Measurements from ENCODE around the gene ADGRF5. TPM values are rescaled to one million over a fixed set of nuclear protein-coding genes. Genes with fewer than 3 reads are reported as not detected.

The ADGRF5 gene
- total RNA-seq, 3 donors from 2014 or later, result 0.03 to 0.14 (median 0.11) TPM

- DNase-seq, result no peak
- no peaks in the 10 kb centered on the region for H3K36me3 Mint-ChIP-seq (ENCODE audit: insufficient read depth)
- H3K27me3 Mint-ChIP-seq (ENCODE audit: low read depth), result no peaks in the 10 kb centered on the region
- H3K4me1 Mint-ChIP-seq (ENCODE audit: low read depth), result no peaks in the 10 kb centered on the region
- H3K9me3 Mint-ChIP-seq, result no peaks in the 10 kb centered on the region
- ATAC-seq, result no peak
- no peak overlapping the region for H3K4me3 Mint-ChIP-seq
These were observed 27.0 kb upstream of the ADGRF5 start for GRCh38 chr6:46948699-46949098.

GRCh38 chr6:46947497-46947896 is 25.8 kb upstream of the ADGRF5 start:
- no peaks in the 10 kb centered on the region for H3K9me3 Mint-ChIP-seq
- H3K4me1 Mint-ChIP-seq (ENCODE audit: low read depth), result no peaks in the 10 kb centered on the region
- peaks cover 2% of the 10 kb centered on the region for H3K27me3 Mint-ChIP-seq (ENCODE audit: low read depth)
- H3K4me3 Mint-ChIP-seq, result no peak overlapping the region
- DNase-seq, result no peak
- no peak for ATAC-seq
- H3K36me3 Mint-ChIP-seq (ENCODE audit: insufficient read depth), result no peaks in the 10 kb centered on the region

GRCh38 chr6:46940433-46941226 is 18.9 kb upstream of the ADGRF5 start:
- DNase-seq (no peak), ATAC-seq (no peak)
- no peaks in the 10 kb centered on the region for H3K4me1 Mint-ChIP-seq (ENCODE audit: low read depth)
- no peaks in the 10 kb centered on the region for H3K9me3 Mint-ChIP-seq
- H3K27me3 Mint-ChIP-seq (ENCODE audit: low read depth), result peaks cover 5% of the 10 kb centered on the region
- no peak overlapping the region for H3K4me3 Mint-ChIP-seq
- H3K36me3 Mint-ChIP-seq (ENCODE audit: insufficient read depth), result no peaks in the 10 kb centered on the region

- peaks cover 4% of the 10 kb centered on the region for H3K27me3 Mint-ChIP-seq (ENCODE audit: low read depth)
- no peak for ATAC-seq
- H3K9me3 Mint-ChIP-seq, result no peaks in the 10 kb centered on the region
- H3K4me1 Mint-ChIP-seq (ENCODE audit: low read depth), result no peaks in the 10 kb centered on the region
- DNase-seq, result no peak
- no peak overlapping the region for H3K4me3 Mint-ChIP-seq
- H3K36me3 Mint-ChIP-seq (ENCODE audit: insufficient read depth), result no peaks in the 10 kb centered on the region
These were observed 15.9 kb upstream of the ADGRF5 start for GRCh38 chr6:46937642-46938041.

- Mint-ChIP-seq H3K4me1 (ENCODE audit: low read depth) (no peaks in the 10 kb centered on the region), H3K36me3 (ENCODE audit: insufficient read depth) (no peaks in the 10 kb centered on the region), H3K9me3 (no peaks in the 10 kb centered on the region), H3K4me3 (no peak overlapping the region), H3K27me3 (ENCODE audit: low read depth) (peaks cover 3% of the 10 kb centered on the region)
- ATAC-seq (no peak), DNase-seq (no peak)
These were observed 13.9 kb upstream of the ADGRF5 start for GRCh38 chr6:46935687-46936086.

- Mint-ChIP-seq H3K4me1 (ENCODE audit: low read depth) (no peaks in the 10 kb centered on the region), H3K36me3 (ENCODE audit: insufficient read depth) (no peaks in the 10 kb centered on the region), H3K9me3 (no peaks in the 10 kb centered on the region), H3K27me3 (ENCODE audit: low read depth) (no peaks in the 10 kb centered on the region), H3K4me3 (no peak overlapping the region)
- no peak for ATAC-seq
- no peak for DNase-seq
These were observed 12.0 kb upstream of the ADGRF5 start for GRCh38 chr6:46933751-46934150.

GRCh38 chr6:46932526-46933319 is 11.0 kb upstream of the ADGRF5 start:
- Mint-ChIP-seq H3K36me3 (ENCODE audit: insufficient read depth) (no peaks in the 10 kb centered on the region), H3K4me1 (ENCODE audit: low read depth) (no peaks in the 10 kb centered on the region), H3K9me3 (no peaks in the 10 kb centered on the region), H3K4me3 (no peak overlapping the region), H3K27me3 (ENCODE audit: low read depth) (no peaks in the 10 kb centered on the region)
- ATAC-seq (no peak), DNase-seq (no peak)

GRCh38 chr6:46931416-46931815 is 9.7 kb upstream of the ADGRF5 start:
- ATAC-seq (no peak), DNase-seq (no peak)
- Mint-ChIP-seq H3K27me3 (ENCODE audit: low read depth) (no peaks in the 10 kb centered on the region), H3K4me3 (no peak overlapping the region), H3K9me3 (no peaks in the 10 kb centered on the region), H3K4me1 (ENCODE audit: low read depth) (no peaks in the 10 kb centered on the region), H3K36me3 (ENCODE audit: insufficient read depth) (no peaks in the 10 kb centered on the region)

GRCh38 chr6:46930331-46930730 is 8.6 kb upstream of the ADGRF5 start:
- DNase-seq (no peak), ATAC-seq (no peak)
- no peaks in the 10 kb centered on the region for H3K4me1 Mint-ChIP-seq (ENCODE audit: low read depth)
- no peaks in the 10 kb centered on the region for H3K36me3 Mint-ChIP-seq (ENCODE audit: insufficient read depth)
- H3K27me3 Mint-ChIP-seq (ENCODE audit: low read depth), result no peaks in the 10 kb centered on the region
- no peaks in the 10 kb centered on the region for H3K9me3 Mint-ChIP-seq
- no peak overlapping the region for H3K4me3 Mint-ChIP-seq

- DNase-seq (no peak), ATAC-seq (no peak)
- no peaks in the 10 kb centered on the region for H3K4me1 Mint-ChIP-seq (ENCODE audit: low read depth)
- no peak overlapping the region for H3K4me3 Mint-ChIP-seq
- H3K9me3 Mint-ChIP-seq, result no peaks in the 10 kb centered on the region
- no peaks in the 10 kb centered on the region for H3K27me3 Mint-ChIP-seq (ENCODE audit: low read depth)
- no peaks in the 10 kb centered on the region for H3K36me3 Mint-ChIP-seq (ENCODE audit: insufficient read depth)
These were observed 5.3 kb upstream of the ADGRF5 start for GRCh38 chr6:46927066-46927465.

GRCh38 chr6:46926481-46926880 is 4.7 kb upstream of the ADGRF5 start:
- ATAC-seq (no peak), DNase-seq (no peak)
- no peaks in the 10 kb centered on the region for H3K9me3 Mint-ChIP-seq
- no peaks in the 10 kb centered on the region for H3K4me1 Mint-ChIP-seq (ENCODE audit: low read depth)
- H3K4me3 Mint-ChIP-seq, result no peak overlapping the region
- H3K36me3 Mint-ChIP-seq (ENCODE audit: insufficient read depth), result no peaks in the 10 kb centered on the region
- H3K27me3 Mint-ChIP-seq (ENCODE audit: low read depth), result no peaks in the 10 kb centered on the region

GRCh38 chr6:46925563-46926253 is 4.0 kb upstream of the ADGRF5 start:
- Mint-ChIP-seq H3K36me3 (ENCODE audit: insufficient read depth) (no peaks in the 10 kb centered on the region), H3K9me3 (no peaks in the 10 kb centered on the region), H3K4me3 (no peak overlapping the region), H3K27me3 (ENCODE audit: low read depth) (no peaks in the 10 kb centered on the region), H3K4me1 (ENCODE audit: low read depth) (no peaks in the 10 kb centered on the region)
- DNase-seq (no peak), ATAC-seq (no peak)

- Mint-ChIP-seq H3K36me3 (ENCODE audit: insufficient read depth) (no peaks in the 10 kb centered on the region), H3K9me3 (no peaks in the 10 kb centered on the region), H3K27me3 (ENCODE audit: low read depth) (peaks cover 2% of the 10 kb centered on the region), H3K4me3 (no peak overlapping the region), H3K4me1 (ENCODE audit: low read depth) (no peaks in the 10 kb centered on the region)
- no peak for ATAC-seq
- no peak for DNase-seq
These were observed 1.7 kb upstream of the ADGRF5 start for GRCh38 chr6:46923476-46923875.

- no peak for ATAC-seq
- no peaks in the 10 kb centered on the region for H3K36me3 Mint-ChIP-seq (ENCODE audit: insufficient read depth)
- DNase-seq, result no peak
- no peaks in the 10 kb centered on the region for H3K4me1 Mint-ChIP-seq (ENCODE audit: low read depth)
- no peaks in the 10 kb centered on the region for H3K9me3 Mint-ChIP-seq
- H3K4me3 Mint-ChIP-seq, result no peak overlapping the region
- peaks cover 2% of the 10 kb centered on the region for H3K27me3 Mint-ChIP-seq (ENCODE audit: low read depth)
These were observed 679 bp downstream of the ADGRF5 start for GRCh38 chr6:46921059-46921458.

Measured in activated T-cell treated with anti-CD3 and anti-CD28 coated beads, Interleukin-2, amount 50 U/mL, for 4 hours (primary cell).